ENCODE measurements around the gene LRRC74B. TPM values are rescaled to one million over a fixed set of nuclear protein-coding genes. Genes with fewer than 3 reads are reported as not detected.
A peak's percentile ranks its signal among the peaks of the same experiment; 100 is the strongest.

LRRC74B gene
- total RNA-seq, 1 donor from 2014 or later: not detected

GRCh38 chr22:21098099-21098671 is 52.4 kb downstream of the LRRC74B start:
- Histone ChIP-seq H3K27ac (no peak overlapping the region), H3K4me3 (no peak overlapping the region), H3K9me3 (no peaks in the 10 kb centered on the region), H3K36me3 (no peaks in the 10 kb centered on the region), H3K27me3 (no peaks in the 10 kb centered on the region), H3K4me1 (no peaks in the 10 kb centered on the region)
- TF ChIP-seq CTCF (IDR thresholded peaks at IDR 0.05): no peak
- ATAC-seq (no peak), DNase-seq (no peak)
- intact Hi-C loops (cut with DNase I): no loop called here

- no peaks in the 10 kb centered on the region for H3K27me3 ChIP-seq
- intact Hi-C loops (cut with DNase I): no loop called here
- TF ChIP-seq CTCF (IDR thresholded peaks at IDR 0.05): no peak
Measured at GRCh38 chr22:21099578-21099977, 53.8 kb downstream of the LRRC74B start.

GRCh38 chr22:21100149-21101032 is 54.6 kb downstream of the LRRC74B start:
- H3K27me3 ChIP-seq: no peaks in the 10 kb centered on the region
- H3K27ac ChIP-seq: no peak overlapping the region
- intact Hi-C loops (cut with DNase I): no loop called here
- TF ChIP-seq CTCF (IDR thresholded peaks at IDR 0.05): no peak
- no peak overlapping the region for H3K4me3 ChIP-seq
- ATAC-seq (no peak), DNase-seq (no peak)
- H3K36me3 ChIP-seq: no peaks in the 10 kb centered on the region
- no peaks in the 10 kb centered on the region for H3K4me1 ChIP-seq
- no peaks in the 10 kb centered on the region for H3K9me3 ChIP-seq

More at GRCh38 chr22:21099578-21099977, 53.8 kb downstream of the LRRC74B start:
- H3K4me3 ChIP-seq: no peak overlapping the region
- H3K4me1 ChIP-seq: no peaks in the 10 kb centered on the region
- DNase-seq (no peak), ATAC-seq (no peak)
- no peak overlapping the region for H3K27ac ChIP-seq
- H3K36me3 ChIP-seq: no peaks in the 10 kb centered on the region
- no peaks in the 10 kb centered on the region for H3K9me3 ChIP-seq

- H3K27me3 ChIP-seq: no peaks in the 10 kb centered on the region
- intact Hi-C loops (cut with DNase I): no loop called here
- no peak for ATAC-seq
- no peaks in the 10 kb centered on the region for H3K36me3 ChIP-seq
- H3K4me1 ChIP-seq: no peaks in the 10 kb centered on the region
- no peak overlapping the region for H3K27ac ChIP-seq
- DNase-seq: no peak
- H3K4me3 ChIP-seq: no peak overlapping the region
- no peak for TF ChIP-seq CTCF (IDR thresholded peaks at IDR 0.05)
- H3K9me3 ChIP-seq: no peaks in the 10 kb centered on the region
Measured at GRCh38 chr22:21101877-21102638, 56.3 kb downstream of the LRRC74B start.

- DNase-seq (peak; percentile 87), ATAC-seq (peak; percentile 99)
- Histone ChIP-seq H3K36me3 (no peaks in the 10 kb centered on the region), H3K27me3 (no peaks in the 10 kb centered on the region), H3K4me3 (no peak overlapping the region), H3K4me1 (no peaks in the 10 kb centered on the region), H3K9me3 (no peaks in the 10 kb centered on the region), H3K27ac (no peak overlapping the region)
- peak; percentile 77 for TF ChIP-seq CTCF (IDR thresholded peaks at IDR 0.05)
- intact Hi-C loops (cut with DNase I): no loop called here
Measured at GRCh38 chr22:21102659-21103267, 57.0 kb downstream of the LRRC74B start.
